ENCODE measurements around the gene RFX5.

The RFX5 gene

GRCh38 chr1:151294742-151295462 is 52.1 kb downstream of the RFX5 start:
- Histone ChIP-seq H3K4me3 (no peak overlapping the region), H3K9me3 (ENCODE audit: low read depth, low read length) (no peaks in the 10 kb centered on the region), H3K27ac (no peak overlapping the region), H3K36me3 (ENCODE audit: insufficient read depth, low read length) (peaks cover 67% of the 10 kb centered on the region), H3K9ac (ENCODE audit: insufficient read length) (no peak overlapping the region)
- DNase-seq (ENCODE audit: low read depth, low spot score), result no peak
- TF ChIP-seq FOXP2 (optimal IDR thresholded peaks at IDR 0.05; ENCODE audit: control extremely low read depth, extremely low read length, insufficient read depth), result no peak
- TF ChIP-seq EZH2 (IDR thresholded peaks at IDR 0.05), result no peak
- TF ChIP-seq POLR2AphosphoS5 (IDR thresholded peaks at IDR 0.05; ENCODE audit: borderline replicate concordance, low read depth, low read length), result no peak

GRCh38 chr1:151293093-151293492 is 54.0 kb downstream of the RFX5 start:
- no peak overlapping the region for H3K9ac ChIP-seq (ENCODE audit: insufficient read length)
- H3K4me3 ChIP-seq, result no peak overlapping the region
- no peaks in the 10 kb centered on the region for H3K9me3 ChIP-seq (ENCODE audit: low read depth, low read length)
- TF ChIP-seq FOXP2 (optimal IDR thresholded peaks at IDR 0.05; ENCODE audit: control extremely low read depth, extremely low read length, insufficient read depth) (no peak), EZH2 (IDR thresholded peaks at IDR 0.05) (no peak), POLR2AphosphoS5 (IDR thresholded peaks at IDR 0.05; ENCODE audit: borderline replicate concordance, low read depth, low read length) (no peak)
- H3K27ac ChIP-seq, result no peak overlapping the region
- DNase-seq (ENCODE audit: low read depth, low spot score), result no peak
- peaks cover 60% of the 10 kb centered on the region; the same call in 1 of the 2 replicates for H3K36me3 ChIP-seq (ENCODE audit: insufficient read depth, low read length)

GRCh38 chr1:151292207-151293030 is 54.6 kb downstream of the RFX5 start:
- no peak for TF ChIP-seq FOXP2 (optimal IDR thresholded peaks at IDR 0.05; ENCODE audit: control extremely low read depth, extremely low read length, insufficient read depth)
- no peak; the same call in 1 of the 2 replicates for TF ChIP-seq POLR2AphosphoS5 (IDR thresholded peaks at IDR 0.05; ENCODE audit: borderline replicate concordance, low read depth, low read length)
- no peak for TF ChIP-seq EZH2 (IDR thresholded peaks at IDR 0.05)
- H3K9me3 ChIP-seq (ENCODE audit: low read depth, low read length), result no peaks in the 10 kb centered on the region
- no peak overlapping the region for H3K9ac ChIP-seq (ENCODE audit: insufficient read length)
- no peak for DNase-seq (ENCODE audit: low read depth, low spot score)
- H3K36me3 ChIP-seq (ENCODE audit: insufficient read depth, low read length), result peaks cover 61% of the 10 kb centered on the region; the same call in 1 of the 2 replicates
- no peak overlapping the region for H3K4me3 ChIP-seq
- H3K27ac ChIP-seq, result no peak overlapping the region

- Histone ChIP-seq H3K27ac (no peak overlapping the region), H3K9ac (ENCODE audit: insufficient read length) (no peak overlapping the region), H3K36me3 (ENCODE audit: insufficient read depth, low read length) (peaks cover 69% of the 10 kb centered on the region; the same call in 1 of the 2 replicates), H3K4me3 (no peak overlapping the region), H3K9me3 (ENCODE audit: low read depth, low read length) (no peaks in the 10 kb centered on the region)
- TF ChIP-seq FOXP2 (optimal IDR thresholded peaks at IDR 0.05; ENCODE audit: control extremely low read depth, extremely low read length, insufficient read depth) (no peak), EZH2 (IDR thresholded peaks at IDR 0.05) (no peak), POLR2AphosphoS5 (IDR thresholded peaks at IDR 0.05; ENCODE audit: borderline replicate concordance, low read depth, low read length) (no peak)
- DNase-seq (ENCODE audit: low read depth, low spot score), result no peak
Observed at GRCh38 chr1:151290709-151291303, 56.2 kb downstream of the RFX5 start.

Measured in SK-N-MC (cell line).